HG02981 (cell line): Measurements from ENCODE around the gene TFAP2A.

Experiments
- ATAC-seq: cut with Tn5 transposase; IDR thresholded peaks from one replicate; pipeline ENCODE4 v1.9.1; 2021; ENCODE audit warnings: mild to moderate bottlenecking, moderate library complexity; ENCODE audit not compliant: unreplicated experiment

Gene TFAP2A

GRCh38 chr6:10414756-10415616 lies at the start of gene TFAP2A:
TSS of gene TFAP2A (minus strand) at chr6:10415074. CDS start at chr6:10414991, 83 bp downstream.
- ATAC-seq: no peak

GRCh38 chr6:10463491-10464481 lies 48.9 kb upstream of the TFAP2A start:
- no peak for ATAC-seq

- no peak for ATAC-seq
Measured at GRCh38 chr6:10463040-10463439, 48.2 kb upstream of the TFAP2A start.

DNA sequence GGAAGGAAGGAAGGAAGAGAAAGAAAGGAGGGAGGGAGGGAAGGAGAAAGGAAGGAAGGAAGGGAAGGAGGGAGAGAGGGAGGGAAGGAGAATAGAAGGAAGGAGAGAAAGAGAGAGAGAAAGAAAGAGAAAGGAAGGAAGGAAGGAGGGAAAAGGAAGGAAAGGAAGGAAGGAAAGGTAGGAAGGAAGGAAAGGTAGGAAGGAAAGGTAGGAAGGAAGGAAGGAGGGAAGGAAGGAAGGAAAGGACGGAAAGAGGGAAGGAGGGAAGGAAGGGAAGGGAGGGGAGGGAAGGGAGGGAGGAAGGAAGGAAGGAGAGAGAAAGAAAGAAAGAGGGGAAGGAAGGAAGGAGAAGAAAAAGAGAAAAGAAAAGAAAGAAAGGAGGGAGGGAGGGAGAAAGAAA lies 47.0 kb upstream of the TFAP2A start:
- ATAC-seq: no peak

- peak; percentile 94 for ATAC-seq
Measured at GRCh38 chr6:10460096-10460495, 45.2 kb upstream of the TFAP2A start.

DNA sequence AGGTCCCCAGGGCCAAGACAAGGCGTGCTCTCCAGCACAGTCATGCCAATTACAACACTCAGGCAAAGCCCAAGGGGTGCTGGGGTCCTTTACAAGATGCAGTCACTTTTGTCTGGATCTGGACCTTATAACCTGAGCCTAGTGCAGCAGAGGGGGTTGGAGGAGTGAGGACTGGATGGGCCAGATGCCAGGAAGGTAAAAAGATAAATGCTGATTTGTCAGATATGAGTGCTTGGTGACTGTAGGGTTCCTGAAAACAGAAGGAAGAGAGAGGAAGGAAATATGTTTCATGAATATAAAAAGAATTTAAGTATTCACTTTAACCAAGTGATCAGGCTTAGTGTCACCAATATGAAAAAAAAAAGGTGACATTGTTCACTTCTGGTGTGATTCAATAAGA lies 43.4 kb upstream of the TFAP2A start:
- ATAC-seq: no peak

- no peak for ATAC-seq
Measured at GRCh38 chr6:10453596-10453995, 38.7 kb upstream of the TFAP2A start.

- no peak for ATAC-seq
Measured at GRCh38 chr6:10451828-10452509, 37.1 kb upstream of the TFAP2A start.

DNA sequence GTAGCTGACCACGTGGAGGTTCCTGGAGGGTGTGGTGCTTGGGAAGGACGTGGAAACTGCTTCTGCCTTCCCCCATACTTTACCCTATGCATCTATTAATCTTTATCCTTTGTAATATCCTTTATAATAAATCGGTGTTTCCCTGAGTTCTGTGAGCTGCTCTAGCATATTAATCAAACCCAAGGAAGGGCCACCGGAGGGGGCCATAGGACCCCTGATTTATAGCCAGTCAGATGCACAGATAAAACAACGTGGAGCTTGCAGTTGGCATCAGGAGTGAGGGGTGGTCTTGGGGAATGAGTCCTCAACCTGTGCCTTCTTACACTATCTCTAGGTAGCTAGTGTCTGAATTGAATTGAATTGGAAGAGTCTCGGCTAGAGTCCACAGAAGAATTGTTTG lies 36.5 kb upstream of the TFAP2A start:
- no peak for ATAC-seq

DNA sequence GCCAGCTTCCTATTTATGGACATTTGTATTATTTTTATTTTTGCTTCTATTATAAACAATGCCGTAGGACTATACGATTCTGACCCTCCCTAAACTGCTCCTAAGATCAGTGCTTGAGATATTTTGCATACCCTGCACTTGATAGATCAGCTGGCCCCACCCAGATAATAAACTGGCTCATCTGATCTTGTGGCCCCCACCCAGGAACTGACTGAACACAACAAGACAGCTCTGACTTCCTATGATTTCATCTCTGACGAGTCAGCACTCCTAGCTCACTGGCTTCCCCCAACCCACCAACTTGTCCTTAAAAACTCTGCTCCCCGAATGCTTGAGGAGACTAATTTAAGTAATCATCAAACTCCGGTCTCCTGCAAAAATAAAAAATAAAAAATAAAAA lies 34.9 kb upstream of the TFAP2A start:
- no peak for ATAC-seq

DNA sequence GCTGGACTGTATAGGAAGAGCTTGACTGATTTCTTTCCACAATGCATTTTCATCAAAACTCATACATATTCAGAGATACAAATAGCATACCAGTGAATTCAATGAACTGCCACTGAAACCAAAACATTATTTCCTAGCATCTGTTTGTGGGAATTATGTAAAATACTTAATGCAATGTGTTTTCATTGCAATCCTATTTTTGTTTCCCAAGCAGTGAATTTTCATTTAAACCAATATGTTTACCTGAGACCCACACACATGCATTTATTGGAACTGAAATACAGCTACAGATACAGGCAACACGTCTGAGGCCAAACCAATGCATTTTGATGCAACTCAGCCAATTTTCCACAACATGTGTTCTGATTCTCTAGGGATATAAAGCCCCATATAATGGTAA lies 33.2 kb upstream of the TFAP2A start:
- ATAC-seq: no peak

DNA sequence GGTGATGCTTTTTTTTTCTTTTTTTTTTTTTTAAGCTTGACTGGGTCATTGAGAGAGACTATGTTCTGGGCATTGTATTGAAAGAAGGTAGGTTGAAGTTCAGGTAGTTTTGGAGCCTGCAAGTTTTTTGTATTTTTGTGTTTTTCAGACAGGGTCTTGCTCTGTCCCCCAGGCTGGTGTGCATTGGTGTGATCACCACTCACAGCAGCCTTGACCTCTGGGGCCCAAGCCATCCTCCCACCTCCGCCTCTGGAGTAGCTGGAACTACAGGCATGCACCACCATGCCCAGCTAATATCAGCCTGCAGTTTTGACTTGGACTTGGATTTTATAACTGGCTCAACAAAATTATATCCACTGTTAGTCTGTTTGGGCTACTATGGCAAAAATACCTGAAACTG lies 31.7 kb upstream of the TFAP2A start:
- no peak for ATAC-seq

- no peak for ATAC-seq
Measured at GRCh38 chr6:10441655-10442009, 26.8 kb upstream of the TFAP2A start.

DNA sequence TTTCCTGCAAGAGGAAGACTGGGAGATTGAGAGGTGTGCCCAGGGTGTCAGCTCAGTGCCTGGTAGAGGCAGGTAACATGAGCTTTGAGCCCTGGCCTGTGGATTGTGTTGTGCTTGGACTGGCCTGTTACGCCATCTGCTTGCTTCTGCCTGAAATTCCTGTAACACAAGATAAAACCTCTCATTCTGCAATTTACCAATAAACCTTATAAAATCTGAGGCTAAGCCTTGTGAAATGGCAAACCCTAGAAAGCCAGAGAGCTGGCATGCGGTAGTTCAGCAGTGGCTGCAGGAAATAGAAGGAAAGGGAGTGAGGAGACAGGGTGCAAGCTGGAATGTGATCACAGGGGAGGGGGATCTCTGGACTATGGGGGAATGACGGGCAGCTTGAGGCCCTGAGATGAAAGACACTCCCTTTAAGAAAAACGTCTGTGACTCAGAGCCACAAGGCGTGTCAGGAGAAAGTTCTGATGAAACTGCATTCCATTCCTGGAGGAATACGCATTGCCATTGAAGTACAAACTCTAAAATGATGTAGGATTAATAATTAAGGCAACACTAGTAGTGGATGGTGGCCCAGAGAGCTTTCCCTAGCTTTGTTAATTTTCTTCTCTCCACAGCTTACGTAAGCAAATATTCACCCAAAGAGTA lies 26.3 kb upstream of the TFAP2A start:
- ATAC-seq: no peak

DNA sequence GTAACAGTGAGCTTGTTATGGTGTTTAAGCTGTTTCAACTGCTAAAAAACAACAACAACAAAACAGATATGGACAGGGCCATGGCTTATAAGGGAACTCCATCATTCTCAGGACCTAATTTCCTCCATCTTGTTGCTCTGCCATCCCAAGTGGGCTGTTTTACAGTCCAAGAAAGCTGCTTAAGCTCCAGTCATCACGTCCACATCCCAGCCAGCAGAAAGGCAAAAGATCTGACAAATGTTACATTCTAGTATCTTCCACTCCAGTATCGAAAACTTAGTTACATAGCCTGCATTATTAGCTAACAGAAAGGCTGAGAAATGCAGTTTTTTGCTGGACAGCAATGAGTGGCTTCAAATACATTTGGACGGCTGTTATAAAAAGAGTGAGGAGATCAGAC lies 23.0 kb upstream of the TFAP2A start:
- no peak for ATAC-seq

- ATAC-seq: no peak
Measured at GRCh38 chr6:10434235-10434634, 19.4 kb upstream of the TFAP2A start.

- ATAC-seq: no peak
Measured at GRCh38 chr6:10433322-10433721, 18.4 kb upstream of the TFAP2A start.

DNA sequence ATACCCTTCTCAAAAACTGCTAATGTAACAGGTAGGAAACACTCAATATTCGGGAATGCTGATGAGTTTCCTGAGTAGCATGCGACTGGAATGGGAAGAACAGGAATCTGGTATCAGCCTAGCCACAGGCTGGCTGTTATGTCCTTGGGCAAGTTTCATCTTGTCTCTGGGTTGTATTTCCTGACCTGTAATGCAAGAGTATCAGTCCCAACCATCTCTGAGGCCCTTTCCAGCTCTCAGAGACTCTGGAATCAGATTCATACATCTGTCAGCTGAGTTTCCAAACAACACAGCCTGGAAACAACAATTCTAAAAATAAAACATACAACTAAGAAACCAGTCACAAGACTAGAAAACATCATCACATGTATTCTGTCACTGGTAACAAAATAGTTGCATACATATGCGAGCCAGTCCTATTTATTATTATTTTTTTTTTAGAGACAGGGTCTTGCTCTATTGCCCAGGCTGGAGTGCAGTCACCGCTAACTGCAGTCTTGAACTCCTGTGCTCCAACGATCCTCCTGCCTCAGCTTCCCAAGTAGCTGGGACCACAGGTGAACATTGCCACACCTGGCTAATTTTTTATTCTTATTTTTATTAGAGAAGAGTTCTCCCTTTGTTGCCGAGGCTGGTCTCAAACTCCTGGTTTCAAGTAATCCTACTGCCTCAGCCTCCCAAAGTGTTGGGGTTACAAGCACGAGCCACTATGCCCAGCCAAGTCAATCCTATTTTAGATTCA lies 16.7 kb upstream of the TFAP2A start:
- ATAC-seq: no peak

GRCh38 chr6:10429638-10430427 lies 15.0 kb upstream of the TFAP2A start:
- ATAC-seq: peak; percentile 51
